Mesenchymal stem cell (in vitro differentiated cells and primary cell): ENCODE data around the gene PPM1B.

Source experiments
- DNase-seq: peaks from one replicate; pipeline ENCODE4 v3.0.0-alpha.2; 2013
- H2AFZ ChIP-seq: one replicate; pipeline ENCODE4 v1.6.1; 2013; ENCODE audit warnings: low read depth, mild to moderate bottlenecking, control low read depth, inconsistent platforms, low read length, moderate library complexity
- H2AK5ac ChIP-seq: 2 replicates; pipeline ENCODE4 v1.6.1; 2013; ENCODE audit warnings: low read length, moderate library complexity, mild to moderate bottlenecking, inconsistent platforms; ENCODE audit not compliant: severe bottlenecking
- H2BK120ac ChIP-seq: one replicate; pipeline ENCODE4 v1.6.1; 2013; ENCODE audit warnings: low read depth, mild to moderate bottlenecking, inconsistent platforms, low read length, moderate library complexity
- H2BK12ac ChIP-seq, 2 experiments: one replicate each; pipeline ENCODE4 v1.6.1; 2013; ENCODE audit warnings: inconsistent platforms in 2 of 2, low read length in 2 of 2, mild to moderate bottlenecking in 2 of 2, moderate library complexity in 2 of 2, control low read depth in 1 of 2
- H2BK15ac ChIP-seq: one replicate; pipeline ENCODE4 v1.6.1; 2013; ENCODE audit warnings: mild to moderate bottlenecking, low read depth, inconsistent platforms; ENCODE audit not compliant: poor library complexity, severe bottlenecking
- H2BK5ac ChIP-seq: 2 replicates; pipeline ENCODE4 v1.6.1; 2013; ENCODE audit warnings: low read depth, mild to moderate bottlenecking, low read length, control low read depth, inconsistent platforms; ENCODE audit not compliant: poor library complexity, severe bottlenecking
- H3K14ac ChIP-seq, 2 experiments: one replicate each; pipeline ENCODE4 v1.6.1; 2013; ENCODE audit warnings: inconsistent platforms in 2 of 2, low read length in 2 of 2, control low read depth in 1 of 2, mild to moderate bottlenecking in 1 of 2, moderate library complexity in 1 of 2
- H3K18ac ChIP-seq, 2 experiments: one replicate each; pipeline ENCODE4 v1.6.1; 2013; ENCODE audit warnings: inconsistent platforms in 2 of 2, low read length in 2 of 2, control low read depth in 1 of 2, low read depth in 1 of 2, mild to moderate bottlenecking in 1 of 2
- H3K23ac ChIP-seq, 2 experiments: one replicate each; pipeline ENCODE4 v1.6.1; 2013; ENCODE audit warnings: inconsistent platforms in 2 of 2, low read length in 2 of 2, mild to moderate bottlenecking in 2 of 2, moderate library complexity in 2 of 2, control low read depth in 1 of 2
- H3K27ac ChIP-seq: 2 replicates; pipeline ENCODE4 v1.5.1; 2013; ENCODE audit warnings: mild to moderate bottlenecking, moderate library complexity, low read length, control low read depth, inconsistent platforms; ENCODE audit not compliant: poor library complexity, severe bottlenecking
- H3K27me3 ChIP-seq, 2 experiments: 2 replicates each; pipeline versions ENCODE4 v1.6.1 to v1.7.0; 2013; ENCODE audit warnings: low read length in 2 of 2, mild to moderate bottlenecking in 2 of 2, moderate library complexity in 2 of 2, control low read depth in 1 of 2, inconsistent platforms in 1 of 2; ENCODE audit not compliant: control insufficient read depth in 1 of 2, insufficient read depth in 1 of 2
- H3K36me3 ChIP-seq, 2 experiments: 2 replicates each; pipeline versions ENCODE4 v1.6.1 to v1.7.0; 2013; ENCODE audit warnings: low read length in 2 of 2, control low read depth in 1 of 2, inconsistent platforms in 1 of 2, low read depth in 1 of 2, mild to moderate bottlenecking in 1 of 2; ENCODE audit not compliant: insufficient read depth in 2 of 2, control insufficient read depth in 1 of 2
- H3K4ac ChIP-seq, 2 experiments: one replicate each; pipeline ENCODE4 v1.6.1; 2013; ENCODE audit warnings: inconsistent platforms in 2 of 2, low read length in 2 of 2, mild to moderate bottlenecking in 2 of 2, moderate library complexity in 2 of 2, control low read depth in 1 of 2, low read depth in 1 of 2
- H3K4me1 ChIP-seq: 2 replicates; pipeline ENCODE4 v1.6.1; 2013; ENCODE audit warnings: low read depth, low read length, control low read depth; ENCODE audit not compliant: control insufficient read depth, insufficient read depth
- H3K4me2 ChIP-seq: 2 replicates; pipeline ENCODE4 v1.6.1; 2013; ENCODE audit warnings: low read length, mild to moderate bottlenecking, inconsistent platforms; ENCODE audit not compliant: poor library complexity, severe bottlenecking
- H3K4me3 ChIP-seq, 2 experiments: 2 replicates each; pipeline versions ENCODE4 v1.5.1 to v1.7.0; 2013; ENCODE audit warnings: low read length in 2 of 2, mild to moderate bottlenecking in 2 of 2, control low read depth in 1 of 2, low read depth in 1 of 2; ENCODE audit not compliant: insufficient read depth in 1 of 2
- H3K79me1 ChIP-seq: replicated peaks from 2 replicates; pipeline ENCODE4 v1.6.1; 2013; ENCODE audit warnings: mild to moderate bottlenecking, control low read depth, low read length, inconsistent platforms; ENCODE audit not compliant: poor library complexity, severe bottlenecking
- H3K9ac ChIP-seq: 2 replicates; pipeline ENCODE4 v1.7.0; 2013; ENCODE audit warnings: mild to moderate bottlenecking, low read length, moderate library complexity
- H3K9me3 ChIP-seq: 2 replicates; pipeline ENCODE4 v1.7.0; 2013; ENCODE audit warnings: mild to moderate bottlenecking, low read length; ENCODE audit not compliant: control insufficient read depth
- H4K8ac ChIP-seq: one replicate; pipeline ENCODE4 v1.6.1; 2013; ENCODE audit warnings: inconsistent platforms, mild to moderate bottlenecking, low read length, moderate library complexity
- H4K91ac ChIP-seq: one replicate; pipeline ENCODE4 v1.6.1; 2013; ENCODE audit warnings: mild to moderate bottlenecking, low read length, inconsistent platforms
- WGBS: methylation state at CpG from one replicate; pipeline ENCODE4 v1.1.7; 2013; ENCODE audit warnings: mixed read lengths; 5-methylcytosine and 5-hydroxymethylcytosine counted together

The PPM1B gene

DNA sequence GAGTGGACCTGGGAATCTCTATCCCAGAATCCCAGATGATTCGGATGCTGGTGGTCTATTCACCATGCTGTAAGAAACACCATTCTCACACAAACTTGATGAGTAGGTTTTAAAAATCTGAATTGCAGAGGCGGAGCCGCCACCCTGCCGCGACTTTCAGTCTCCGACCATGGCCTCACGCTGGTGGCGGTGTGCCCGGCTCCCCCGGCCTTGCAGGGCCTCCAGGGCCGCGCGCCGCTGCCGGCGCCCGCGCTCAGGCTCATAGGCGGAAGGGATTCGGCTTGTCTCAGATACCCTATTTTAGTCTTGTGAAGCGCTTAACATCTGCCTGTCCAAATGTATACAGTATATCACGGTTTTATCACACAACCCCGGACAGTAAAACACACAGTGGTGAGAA, 2.6 kb upstream of the PPM1B start:
- H3K27ac ChIP-seq, result no peak overlapping the region
- peaks cover 2% of the 10 kb centered on the region for H3K79me1 ChIP-seq
- H2AK5ac ChIP-seq, result no peak overlapping the region
- peaks cover 4% of the 10 kb centered on the region for H3K9me3 ChIP-seq
- no peak overlapping the region for H3K18ac ChIP-seq
- no peak overlapping the region for H3K14ac ChIP-seq
- no peak overlapping the region for H2BK12ac ChIP-seq
- no peak overlapping the region for H2AFZ ChIP-seq
- H3K4me2 ChIP-seq, result no peak overlapping the region
- no peak overlapping the region for H2BK120ac ChIP-seq
- H3K4ac ChIP-seq, result no peak overlapping the region
- H3K27me3 ChIP-seq, result peaks cover 0 to 3% of the 10 kb centered on the region in 2 experiments
- no peaks in the 10 kb centered on the region for H3K36me3 ChIP-seq
- no peak overlapping the region for H4K91ac ChIP-seq
- H3K4me3 ChIP-seq, result no peak overlapping the region
- H3K23ac ChIP-seq, result no peak overlapping the region
- no peak for DNase-seq
- H3K9ac ChIP-seq, result no peak overlapping the region
- H2BK15ac ChIP-seq, result no peak overlapping the region
- no peak overlapping the region for H4K8ac ChIP-seq
- no peaks in the 10 kb centered on the region for H3K4me1 ChIP-seq
- WGBS, result 85% methylated on average over 22 of the region's 23 CpGs
- H2BK5ac ChIP-seq, result no peak overlapping the region

DNA sequence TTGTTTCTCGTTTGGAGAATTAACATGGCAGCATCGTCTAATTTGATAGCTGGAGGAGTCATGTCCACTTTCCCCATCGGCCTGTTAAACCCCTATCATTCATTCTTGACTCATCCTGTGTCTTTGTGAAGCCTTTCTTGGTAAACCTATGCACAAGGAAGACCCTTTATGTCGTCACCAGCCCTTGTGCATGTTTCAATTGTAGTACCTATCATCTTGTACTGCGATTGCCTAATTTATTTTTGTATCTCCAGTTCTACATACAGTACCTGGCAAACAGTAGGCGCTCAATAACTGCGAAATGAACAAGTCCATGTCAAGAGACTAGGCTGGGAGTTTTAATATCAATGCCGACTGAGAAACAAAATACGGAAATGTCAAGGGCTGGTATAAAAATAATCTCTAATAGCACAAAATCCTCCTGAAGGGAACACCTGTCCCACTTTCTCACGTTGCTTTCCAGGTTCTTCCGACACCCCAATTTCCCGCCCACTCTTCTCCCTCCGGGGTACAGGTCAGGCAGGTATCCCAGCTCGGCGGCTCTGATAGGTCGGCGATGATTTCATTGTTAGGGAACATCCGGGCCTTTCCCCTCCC, 1.3 kb upstream of the PPM1B start:
- Histone ChIP-seq H2BK15ac (no peak overlapping the region), H3K14ac (no peak overlapping the region), H2BK120ac (no peak overlapping the region), H3K4ac (no peak overlapping the region), H3K18ac (no peak overlapping the region), H3K9me3 (peaks cover 4% of the 10 kb centered on the region), H3K23ac (no peak overlapping the region), H2BK5ac (no peak overlapping the region), H2AFZ (peak overlapping the region; percentile 24), H4K91ac (no peak overlapping the region), H3K27me3 (no peaks in the 10 kb centered on the region), H3K36me3 (no peaks in the 10 kb centered on the region), H3K27ac (peak overlapping the region; percentile 8), H4K8ac (peak overlapping the region; percentile 61), H2BK12ac (no peak overlapping the region), H3K79me1 (peaks cover 2% of the 10 kb centered on the region), H2AK5ac (no peak overlapping the region), H3K4me3 (peak overlapping the region; percentile 23 to 89), H3K9ac (peak overlapping the region; percentile 97), H3K4me1 (peaks cover 3% of the 10 kb centered on the region), H3K4me2 (peak overlapping the region; percentile 66)
- DNase-seq, result no peak
- 44% methylated on average over 18 of the region's 18 CpGs for WGBS

DNA sequence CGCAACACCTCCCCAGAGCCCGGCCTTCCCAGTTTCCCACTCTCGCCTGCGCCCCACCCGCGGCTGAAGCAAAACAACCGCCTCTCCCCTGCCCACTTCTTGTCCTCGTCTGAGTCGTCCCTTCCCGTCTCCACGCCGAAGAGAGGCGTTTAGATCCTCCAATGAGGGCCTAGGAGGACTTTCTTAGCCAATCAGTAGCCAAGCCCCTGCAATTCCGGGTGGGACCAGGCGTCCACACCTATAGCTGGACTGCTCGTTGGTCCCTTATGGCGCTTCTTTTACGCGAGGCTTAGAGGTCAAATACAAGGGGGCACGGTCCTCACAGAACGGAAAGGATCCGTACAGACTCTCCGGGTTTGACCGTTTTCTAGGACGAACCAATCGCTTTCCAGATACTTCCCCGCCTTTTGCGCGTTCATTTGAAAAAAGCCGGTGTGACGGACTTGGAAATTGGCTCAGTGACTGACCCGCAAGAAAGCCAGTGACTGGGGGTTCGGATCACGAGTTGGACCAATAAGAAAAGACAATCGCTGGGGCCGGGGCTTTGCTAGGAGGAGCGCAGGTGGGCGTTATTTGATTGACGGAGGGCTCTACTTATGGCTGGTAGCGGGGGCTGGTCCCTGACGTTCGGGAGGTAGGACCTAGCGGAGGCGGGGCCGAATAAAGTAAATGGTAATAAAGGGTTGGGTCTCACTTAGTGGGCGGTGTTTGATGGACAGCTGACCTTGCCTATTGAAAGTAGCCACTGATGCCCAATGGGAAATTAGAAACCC, 581 bp upstream of the PPM1B start:
- under 1% methylated on average over 46 of the region's 46 CpGs for WGBS
- peak overlapping the region in 1 of 2 experiments; percentile 47 for H2BK12ac ChIP-seq
- no peaks in the 10 kb centered on the region for H3K27me3 ChIP-seq

DNA sequence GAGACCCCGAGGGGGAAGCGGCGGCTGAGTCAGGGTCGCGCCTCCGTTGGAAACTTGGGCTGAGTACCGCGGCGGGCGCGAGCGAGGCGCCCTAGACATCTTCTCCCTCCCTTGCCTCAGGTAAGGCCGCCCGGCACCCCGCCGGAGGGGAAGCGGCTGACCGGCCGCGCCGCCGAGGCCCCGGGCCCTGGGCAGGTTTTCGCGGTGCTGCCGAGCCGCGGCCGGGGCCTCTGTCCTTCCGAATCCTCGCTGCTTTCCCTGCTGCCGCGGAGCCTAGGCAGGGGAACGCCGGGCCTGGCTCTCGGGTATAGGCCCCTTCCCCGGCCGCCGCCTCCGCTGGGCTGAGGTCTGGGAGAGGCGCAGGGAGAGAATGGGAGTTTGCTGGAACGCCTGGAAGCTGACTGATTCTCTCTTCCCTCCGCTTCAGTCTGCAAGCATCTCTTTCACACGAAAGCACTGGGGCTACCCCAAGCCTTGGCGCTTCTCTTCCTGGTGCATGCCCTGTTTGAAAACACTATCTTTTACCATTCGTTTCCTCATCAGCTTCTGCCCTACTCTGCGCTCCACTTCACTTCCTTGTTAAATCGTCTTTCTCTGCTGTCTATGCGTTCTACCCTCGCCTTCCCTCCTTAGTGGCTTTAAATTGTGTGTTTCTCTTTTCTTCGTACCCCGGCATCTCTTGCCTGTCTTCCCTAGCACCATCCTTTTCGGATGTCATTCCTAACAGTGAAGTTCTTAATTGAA, 652 bp downstream of the PPM1B start:
- H2BK120ac ChIP-seq, result peak overlapping the region; percentile 39
- H3K27ac ChIP-seq, result peak overlapping the region; percentile 70
- peaks cover 4% of the 10 kb centered on the region for H3K9me3 ChIP-seq
- peak overlapping the region in 1 of 2 experiments; percentile 61 for H3K14ac ChIP-seq
- no peaks in the 10 kb centered on the region for H3K36me3 ChIP-seq
- peak overlapping the region; percentile 80 for H2BK5ac ChIP-seq
- no peaks in the 10 kb centered on the region for H3K27me3 ChIP-seq
- DNase-seq, result peak; percentile 67
- H2AFZ ChIP-seq, result peak overlapping the region; percentile 18
- H2BK15ac ChIP-seq, result peak overlapping the region; percentile 21
- peak overlapping the region; percentile 23 to 90 for H3K23ac ChIP-seq
- H4K91ac ChIP-seq, result peak overlapping the region; percentile 82
- peak overlapping the region; percentile 95 for H3K9ac ChIP-seq
- H2AK5ac ChIP-seq, result no peak overlapping the region
- peak overlapping the region; percentile 1 for H3K4me2 ChIP-seq
- H4K8ac ChIP-seq, result no peak overlapping the region
- H2BK12ac ChIP-seq, result peak overlapping the region in 1 of 2 experiments; percentile 47
- peak overlapping the region; percentile 91 to 93 for H3K18ac ChIP-seq
- peaks cover 2% of the 10 kb centered on the region for H3K79me1 ChIP-seq
- peaks cover 9% of the 10 kb centered on the region for H3K4me1 ChIP-seq
- H3K4ac ChIP-seq, result peak overlapping the region; percentile 78 to 87
- peak overlapping the region; percentile 96 to 100 for H3K4me3 ChIP-seq
- WGBS, result under 1% methylated on average over 39 of the region's 54 CpGs

More for the DNA sequence above, 581 bp upstream of the PPM1B start:
- no peak overlapping the region for H3K4ac ChIP-seq
- peak; percentile 100 for DNase-seq
- no peak overlapping the region for H2AK5ac ChIP-seq
- H3K4me3 ChIP-seq, result peak overlapping the region; percentile 51 to 89
- H2AFZ ChIP-seq, result peak overlapping the region; percentile 24
- H3K4me1 ChIP-seq, result peaks cover 7% of the 10 kb centered on the region
- no peak overlapping the region for H4K8ac ChIP-seq
- H3K4me2 ChIP-seq, result peak overlapping the region; percentile 66
- peak overlapping the region; percentile 97 for H3K9ac ChIP-seq
- H2BK5ac ChIP-seq, result no peak overlapping the region
- no peak overlapping the region for H3K23ac ChIP-seq
- no peak overlapping the region for H2BK120ac ChIP-seq
- peaks cover 2% of the 10 kb centered on the region for H3K79me1 ChIP-seq
- H3K27ac ChIP-seq, result peak overlapping the region; percentile 95
- H3K14ac ChIP-seq, result no peak overlapping the region
- peaks cover 4% of the 10 kb centered on the region for H3K9me3 ChIP-seq
- H3K18ac ChIP-seq, result peak overlapping the region in 1 of 2 experiments; percentile 64
- H2BK15ac ChIP-seq, result no peak overlapping the region
- no peaks in the 10 kb centered on the region for H3K36me3 ChIP-seq
- no peak overlapping the region for H4K91ac ChIP-seq
